ENCODE data around the gene PPAT. TPM values are rescaled to one million over a fixed set of nuclear protein-coding genes. Genes with fewer than 3 reads are reported as not detected.

PPAT gene
- polyA plus RNA-seq, 1 donor from 2014 or later, result 10.3 TPM

GRCh38 chr4:56417396-56417795 lies 18.0 kb downstream of the PPAT start:
- H3K4me1 Mint-ChIP-seq, result peaks cover 0 to 2% (median 2%) of the 10 kb centered on the region in 3 donors
- H3K4me3 Mint-ChIP-seq, result no peak overlapping the region
- H3K27ac Mint-ChIP-seq, result no peak overlapping the region
- H3K36me3 Mint-ChIP-seq, result no peaks in the 10 kb centered on the region
- H3K27me3 Mint-ChIP-seq, result no peaks in the 10 kb centered on the region
- H3K9me3 Mint-ChIP-seq, result no peaks in the 10 kb centered on the region

DNA sequence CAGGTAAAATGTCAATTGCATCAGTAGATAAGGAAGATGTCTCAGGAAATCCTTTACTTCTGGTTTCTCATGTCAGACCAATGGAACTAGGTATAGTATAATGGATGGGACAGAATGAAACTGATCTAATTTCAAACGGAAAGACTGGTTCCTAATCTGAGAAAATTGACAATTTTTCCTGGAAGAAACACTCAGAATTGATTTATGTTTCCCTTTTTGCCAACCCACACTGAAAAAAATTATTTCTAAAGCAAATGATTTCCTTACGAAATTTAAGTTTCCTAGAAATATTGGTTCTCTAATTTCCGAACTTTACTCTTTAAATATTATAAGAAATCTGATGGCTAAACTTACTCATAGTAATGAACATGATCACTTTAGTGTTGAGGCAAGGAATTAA lies 19.1 kb downstream of the PPAT start:
- Mint-ChIP-seq H3K4me3 (no peak overlapping the region), H3K27ac (no peak overlapping the region), H3K36me3 (no peaks in the 10 kb centered on the region), H3K4me1 (peaks cover 0 to 5% (median 5%) of the 10 kb centered on the region in 3 donors), H3K9me3 (no peaks in the 10 kb centered on the region), H3K27me3 (no peaks in the 10 kb centered on the region)

- no peaks in the 10 kb centered on the region for H3K27me3 Mint-ChIP-seq
- no peak overlapping the region for H3K27ac Mint-ChIP-seq
- H3K9me3 Mint-ChIP-seq, result no peaks in the 10 kb centered on the region
- no peak overlapping the region for H3K4me3 Mint-ChIP-seq
- H3K36me3 Mint-ChIP-seq, result no peaks in the 10 kb centered on the region
- peaks cover 2 to 6% (median 5%) of the 10 kb centered on the region in 3 donors for H3K4me1 Mint-ChIP-seq
Observed at GRCh38 chr4:56414135-56414670, 21.2 kb downstream of the PPAT start.

DNA sequence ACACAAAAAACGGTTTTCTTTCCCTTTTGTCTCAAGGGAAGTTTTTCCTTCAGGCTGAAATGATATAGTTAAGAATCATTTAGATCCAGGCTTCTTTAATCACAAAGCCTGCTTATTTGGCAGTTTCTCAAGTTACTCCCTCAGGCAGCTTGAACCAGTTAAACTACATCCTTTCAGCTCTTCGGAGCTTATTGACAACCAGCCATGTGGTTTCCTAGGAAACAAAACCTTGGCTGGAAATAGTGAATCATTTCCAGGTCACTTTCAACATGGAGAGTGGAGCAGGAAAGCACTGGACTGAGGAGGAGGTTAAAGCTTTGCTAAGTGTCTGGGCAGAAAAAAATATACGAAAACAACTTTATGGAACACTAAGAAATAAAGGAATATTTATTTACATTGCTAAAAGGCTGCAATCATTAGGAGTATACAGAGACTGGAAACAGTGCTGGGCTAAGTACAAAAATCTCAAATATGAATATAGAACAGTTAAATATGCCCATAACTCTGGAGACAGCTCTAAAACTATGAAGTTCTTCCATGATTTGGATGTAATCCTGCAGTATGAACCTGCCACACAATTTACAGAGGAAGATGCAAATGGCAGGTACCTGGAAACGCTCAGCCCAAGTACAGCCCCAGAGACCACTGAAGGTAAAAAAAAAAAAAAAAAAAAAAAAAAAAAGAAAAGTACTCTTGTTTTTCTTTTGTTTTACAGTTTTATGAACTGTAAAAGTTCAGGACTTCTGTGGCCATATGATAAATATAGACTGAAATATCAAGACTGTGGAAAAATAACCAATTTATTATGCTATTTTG lies 25.0 kb downstream of the PPAT start:
- Mint-ChIP-seq H3K27me3 (no peaks in the 10 kb centered on the region), H3K4me1 (peaks cover 4 to 11% (median 5%) of the 10 kb centered on the region in 3 donors), H3K27ac (no peak overlapping the region), H3K9me3 (no peaks in the 10 kb centered on the region), H3K36me3 (peaks cover 6% of the 10 kb centered on the region), H3K4me3 (no peak overlapping the region)

DNA sequence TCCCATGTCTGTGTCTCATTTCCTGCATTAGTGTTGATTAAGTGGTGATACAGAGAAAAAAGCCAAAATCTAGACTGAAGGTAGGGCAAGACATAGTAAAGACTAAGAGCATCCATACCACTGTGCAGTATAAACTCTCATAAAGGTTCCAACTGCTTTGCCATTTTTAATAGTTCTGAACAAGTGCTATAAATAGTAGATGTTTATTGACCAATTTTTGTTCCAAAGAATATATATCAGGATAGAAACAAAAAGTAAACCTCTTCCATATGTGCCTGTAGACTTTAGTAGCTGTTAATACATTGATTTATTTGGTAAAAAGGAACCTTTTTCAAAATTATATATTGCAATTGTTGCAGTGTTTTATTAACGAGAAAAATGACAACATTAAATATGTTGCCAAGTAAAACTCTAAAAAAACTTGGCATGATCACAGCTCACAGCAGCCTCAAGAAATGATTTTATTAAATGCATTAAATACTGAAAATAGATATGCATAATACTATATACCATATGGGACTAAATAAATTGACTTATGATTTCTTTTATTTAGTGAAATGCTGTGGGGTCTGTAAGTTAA lies 25.8 kb downstream of the PPAT start:
- H3K36me3 Mint-ChIP-seq, result peaks cover 6% of the 10 kb centered on the region
- H3K4me3 Mint-ChIP-seq, result no peak overlapping the region
- no peaks in the 10 kb centered on the region for H3K9me3 Mint-ChIP-seq
- H3K4me1 Mint-ChIP-seq, result peaks cover 4 to 11% (median 5%) of the 10 kb centered on the region in 3 donors
- no peaks in the 10 kb centered on the region for H3K27me3 Mint-ChIP-seq
- no peak overlapping the region for H3K27ac Mint-ChIP-seq

DNA sequence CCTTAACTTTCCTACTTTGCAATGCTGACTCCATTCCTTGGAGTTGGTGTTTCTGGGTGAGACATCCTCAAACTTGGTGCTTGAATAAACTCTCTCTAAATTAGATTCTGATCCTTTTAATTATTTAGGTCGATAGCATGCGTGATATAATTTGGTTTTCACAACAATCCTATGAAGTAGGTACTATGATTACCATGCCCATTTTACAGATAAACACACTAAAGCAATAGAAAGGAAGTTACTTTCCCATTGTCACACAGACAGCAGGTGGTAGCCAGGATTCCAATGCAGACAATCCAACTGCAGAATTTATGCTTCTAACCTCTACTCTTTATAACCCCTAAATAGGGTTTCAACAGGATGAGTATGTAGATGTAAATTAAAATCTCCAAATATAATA lies 26.4 kb downstream of the PPAT start:
- peaks cover 4 to 11% (median 5%) of the 10 kb centered on the region in 3 donors for H3K4me1 Mint-ChIP-seq
- H3K36me3 Mint-ChIP-seq, result peaks cover 6% of the 10 kb centered on the region
- H3K27ac Mint-ChIP-seq, result no peak overlapping the region
- H3K9me3 Mint-ChIP-seq, result no peaks in the 10 kb centered on the region
- H3K27me3 Mint-ChIP-seq, result no peaks in the 10 kb centered on the region
- H3K4me3 Mint-ChIP-seq, result no peak overlapping the region

GRCh38 chr4:56406151-56406550 lies 29.3 kb downstream of the PPAT start:
- H3K4me1 Mint-ChIP-seq, result peaks cover 0 to 5% (median 4%) of the 10 kb centered on the region in 3 donors
- no peaks in the 10 kb centered on the region for H3K9me3 Mint-ChIP-seq

GRCh38 chr4:56405016-56405415 lies 30.4 kb downstream of the PPAT start:
- Mint-ChIP-seq H3K4me1 (peaks cover 0 to 4% (median 4%) of the 10 kb centered on the region in 3 donors), H3K9me3 (no peaks in the 10 kb centered on the region), H3K27ac (no peak overlapping the region), H3K4me3 (no peak overlapping the region), H3K36me3 (peaks cover 6% of the 10 kb centered on the region), H3K27me3 (no peaks in the 10 kb centered on the region)

More at GRCh38 chr4:56406151-56406550, 29.3 kb downstream of the PPAT start:
- Mint-ChIP-seq H3K27ac (no peak overlapping the region), H3K36me3 (peaks cover 6% of the 10 kb centered on the region), H3K27me3 (no peaks in the 10 kb centered on the region), H3K4me3 (no peak overlapping the region)

DNA sequence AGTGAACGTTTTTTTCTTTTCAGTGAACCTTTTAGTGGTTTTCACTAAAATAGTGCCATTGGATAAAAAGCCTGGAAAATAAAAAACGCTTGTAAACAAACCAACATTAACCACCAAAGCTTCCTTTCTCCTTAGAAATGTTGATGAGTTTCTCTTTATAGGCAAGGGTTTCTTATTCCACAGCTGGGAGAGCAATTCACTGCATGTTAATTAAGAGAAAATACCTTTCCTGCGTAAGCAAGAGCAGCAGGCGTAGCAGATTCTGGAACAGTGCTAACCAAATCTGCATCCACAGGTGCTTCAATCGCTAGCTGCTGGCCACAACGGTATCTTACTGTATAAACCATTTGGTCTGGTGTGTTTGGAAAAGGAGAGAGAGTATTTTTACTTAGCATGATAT lies 34.9 kb downstream of the PPAT start:
- no peaks in the 10 kb centered on the region for H3K36me3 Mint-ChIP-seq
- H3K4me1 Mint-ChIP-seq, result peaks cover 0 to 1% (median 0%) of the 10 kb centered on the region in 3 donors
- H3K9me3 Mint-ChIP-seq, result no peaks in the 10 kb centered on the region
- no peak overlapping the region for H3K27ac Mint-ChIP-seq
- no peaks in the 10 kb centered on the region for H3K27me3 Mint-ChIP-seq
- no peak overlapping the region for H3K4me3 Mint-ChIP-seq

GRCh38 chr4:56391270-56391669 lies 44.1 kb downstream of the PPAT start:
- peak overlapping the region in 1 of 3 donors; percentile 61 for H3K27ac Mint-ChIP-seq

GRCh38 chr4:56389558-56389957 lies 45.9 kb downstream of the PPAT start:
- H3K4me3 Mint-ChIP-seq, result peak overlapping the region in 2 of 4 donors; percentile 5 to 95
- H3K9me3 Mint-ChIP-seq, result no peaks in the 10 kb centered on the region
- H3K27me3 Mint-ChIP-seq, result no peaks in the 10 kb centered on the region
- H3K4me1 Mint-ChIP-seq, result peaks cover 12 to 30% (median 25%) of the 10 kb centered on the region in 3 donors
- H3K27ac Mint-ChIP-seq, result peak overlapping the region; percentile 93 to 99 (median 95)
- H3K36me3 Mint-ChIP-seq, result no peaks in the 10 kb centered on the region

More at GRCh38 chr4:56391270-56391669, 44.1 kb downstream of the PPAT start:
- Mint-ChIP-seq H3K27me3 (no peaks in the 10 kb centered on the region), H3K36me3 (no peaks in the 10 kb centered on the region), H3K4me1 (peaks cover 10 to 28% (median 25%) of the 10 kb centered on the region in 3 donors), H3K4me3 (no peak overlapping the region), H3K9me3 (no peaks in the 10 kb centered on the region)

DNA sequence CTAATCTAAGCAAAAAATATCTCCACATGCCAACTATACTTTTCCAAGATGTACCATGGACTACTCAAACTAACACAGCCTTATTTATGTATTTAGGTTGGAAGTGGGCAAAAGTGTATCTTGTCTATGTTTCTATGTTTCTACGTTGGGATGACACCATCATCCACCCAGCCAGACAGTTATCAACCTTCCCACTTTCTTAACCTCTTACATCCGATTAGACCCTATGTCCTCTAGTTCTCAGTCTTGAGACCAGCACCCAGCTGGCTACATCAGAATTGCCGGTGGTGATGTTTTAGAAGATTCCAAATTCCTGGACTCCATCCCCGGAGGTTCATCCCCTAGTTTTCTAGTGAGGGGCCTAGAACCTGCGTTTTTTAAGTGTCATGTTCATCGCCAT lies 47.1 kb downstream of the PPAT start:
- no peaks in the 10 kb centered on the region for H3K27me3 Mint-ChIP-seq
- peak overlapping the region; percentile 95 to 99 (median 96) for H3K27ac Mint-ChIP-seq
- H3K4me3 Mint-ChIP-seq, result peak overlapping the region; percentile 93 to 97 (median 94)
- peaks cover 16 to 31% (median 31%) of the 10 kb centered on the region in 3 donors for H3K4me1 Mint-ChIP-seq
- H3K36me3 Mint-ChIP-seq, result no peaks in the 10 kb centered on the region
- no peaks in the 10 kb centered on the region for H3K9me3 Mint-ChIP-seq

DNA sequence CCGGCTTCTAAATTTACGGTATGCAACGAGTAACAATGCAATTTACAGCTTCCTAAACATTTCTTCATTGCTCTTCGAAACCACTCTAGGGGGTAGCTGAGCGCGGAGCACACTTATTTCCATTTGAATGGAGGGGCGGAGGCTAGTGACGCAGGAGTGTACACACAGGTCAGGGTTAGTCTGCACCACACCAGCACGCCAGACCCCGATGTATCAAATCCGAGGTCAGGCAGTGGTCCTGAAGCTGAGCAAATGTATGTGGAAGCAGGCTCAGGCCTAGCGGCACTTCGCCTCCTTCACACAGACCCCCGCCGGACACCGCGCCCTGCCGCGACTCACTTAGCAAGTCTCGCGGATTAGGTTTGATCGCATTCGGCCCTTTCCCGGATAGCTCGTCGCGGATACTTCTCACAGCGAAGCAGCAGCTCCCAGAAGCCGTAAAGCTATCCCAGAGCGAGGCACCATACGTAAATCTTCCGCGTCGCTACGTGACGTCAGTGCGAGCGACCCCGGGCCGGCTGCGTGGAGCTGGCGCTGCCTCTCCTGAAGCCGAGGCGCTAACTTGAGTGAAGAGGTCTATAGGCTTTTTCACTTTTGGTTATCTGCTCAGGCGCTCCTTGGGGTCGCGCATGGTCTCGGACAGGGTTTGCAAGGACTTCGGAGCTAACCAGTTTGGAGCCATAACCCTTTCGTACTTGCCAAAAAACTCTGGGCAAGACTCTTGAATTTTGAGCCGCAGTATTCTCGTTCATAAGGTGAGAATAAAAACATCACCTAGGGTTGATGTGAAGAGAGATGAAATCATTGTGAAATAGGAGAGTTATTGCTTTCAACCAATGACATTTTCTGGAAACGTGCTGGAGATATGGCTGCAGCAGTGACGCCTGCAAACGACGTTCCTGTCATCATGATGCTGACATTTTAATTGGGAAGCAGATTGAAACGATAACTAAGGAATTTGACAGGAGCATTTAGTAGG lies 48.1 kb downstream of the PPAT start, which contains the start of gene AASDH:
Gene AASDH (minus strand): TSS at position 469 of the 979 bp plus-strand sequence. CDS start 3,192 bp downstream, outside the sequence.
- Mint-ChIP-seq H3K4me1 (peaks cover 16 to 31% (median 31%) of the 10 kb centered on the region in 3 donors), H3K27me3 (no peaks in the 10 kb centered on the region), H3K9me3 (no peaks in the 10 kb centered on the region), H3K36me3 (no peaks in the 10 kb centered on the region), H3K27ac (peak within 1 kb of the TSS; percentile 95 to 99 (median 96)), H3K4me3 (peak within 1 kb of the TSS; percentile 93 to 97 (median 94))

DNA sequence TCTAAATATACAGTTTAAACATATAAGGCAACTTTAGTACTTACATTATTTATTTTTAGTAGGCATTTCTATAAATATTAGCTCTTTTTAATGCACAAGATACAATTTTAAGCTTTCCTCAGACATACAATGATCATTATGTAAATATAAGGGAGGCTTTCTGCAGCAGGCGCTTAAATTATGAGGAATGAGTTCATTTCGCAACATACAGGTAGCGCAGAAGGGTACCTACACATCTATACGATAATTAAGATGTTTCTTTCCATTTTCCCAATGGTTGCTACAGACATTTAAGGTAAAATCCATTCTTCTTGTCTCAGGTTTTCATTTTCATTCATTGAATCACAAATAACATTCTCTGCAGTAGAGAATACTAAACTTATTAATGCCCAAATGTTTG lies 49.3 kb downstream of the PPAT start:
- Mint-ChIP-seq H3K36me3 (no peaks in the 10 kb centered on the region), H3K27ac (peak overlapping the region in 1 of 3 donors; percentile 99), H3K4me3 (peak overlapping the region in 3 of 4 donors; percentile 40 to 73 (median 57)), H3K27me3 (no peaks in the 10 kb centered on the region), H3K4me1 (peaks cover 16 to 31% (median 28%) of the 10 kb centered on the region in 3 donors), H3K9me3 (no peaks in the 10 kb centered on the region)
